ENCODE measurements around the gene RADIL.

Gene RADIL

GRCh38 chr7:4876586-4876985, 6.9 kb downstream of the RADIL start:
- no peak for TF ChIP-seq CTCF (IDR thresholded peaks at IDR 0.05; ENCODE audit: control extremely low read depth, extremely low read depth, low read depth, missing control alignments)
- CTCF ChIA-PET = no interaction called here
- POLR2A ChIA-PET = no interaction called here
- DNase-seq (ENCODE audit: extremely low spot score) = no peak

GRCh38 chr7:4875391-4875790, 8.1 kb downstream of the RADIL start:
- DNase-seq (ENCODE audit: extremely low spot score) = no peak
- ChIA-PET POLR2A (no interaction called here), CTCF (no interaction called here)
- TF ChIP-seq CTCF (IDR thresholded peaks at IDR 0.05; ENCODE audit: control extremely low read depth, extremely low read depth, low read depth, missing control alignments) = no peak

GRCh38 chr7:4873071-4873944, 10.2 kb downstream of the RADIL start:
- CTCF ChIA-PET = no interaction called here
- no peak for DNase-seq (ENCODE audit: extremely low spot score)
- POLR2A ChIA-PET = no interaction called here
- no peak for TF ChIP-seq CTCF (IDR thresholded peaks at IDR 0.05; ENCODE audit: control extremely low read depth, extremely low read depth, low read depth, missing control alignments)

- ChIA-PET CTCF (no interaction called here), POLR2A (no interaction called here)
- TF ChIP-seq CTCF (IDR thresholded peaks at IDR 0.05; ENCODE audit: control extremely low read depth, extremely low read depth, low read depth, missing control alignments) = no peak
Measured at GRCh38 chr7:4871930-4872675, 11.4 kb downstream of the RADIL start.

GRCh38 chr7:4871056-4871680, 12.3 kb downstream of the RADIL start:
- ChIA-PET CTCF (no interaction called here), POLR2A (no interaction called here)
- DNase-seq (ENCODE audit: extremely low spot score) = no peak
- no peak for TF ChIP-seq CTCF (IDR thresholded peaks at IDR 0.05; ENCODE audit: control extremely low read depth, extremely low read depth, low read depth, missing control alignments)

More at GRCh38 chr7:4871930-4872675, 11.4 kb downstream of the RADIL start:
- DNase-seq (ENCODE audit: extremely low spot score) = no peak

- ChIA-PET CTCF (interaction anchor here (1.3 kb wide), 1 partner anchor 13 kb away, joined by 4 read pairs; no protein-coding TSS in a partner anchor), POLR2A (no interaction called here)
- no peak for TF ChIP-seq CTCF (IDR thresholded peaks at IDR 0.05; ENCODE audit: control extremely low read depth, extremely low read depth, low read depth, missing control alignments)
- no peak for DNase-seq (ENCODE audit: extremely low spot score)
Measured at GRCh38 chr7:4868493-4868892, 15.0 kb downstream of the RADIL start.

All from GM10248 (cell line).